Astrocyte (in vitro differentiated cells and primary cell): ENCODE results near the gene FER1L5.

Source experiments
- CTCF ChIP-seq: IDR thresholded peaks from 2 replicates; pipeline ENCODE4 v1.5.1; 2011; ENCODE audit warnings: low read depth, mild to moderate bottlenecking, inconsistent platforms, low read length, moderate library complexity; ENCODE audit not compliant: insufficient read depth
- EZH2 ChIP-seq: IDR thresholded peaks from 2 replicates; pipeline ENCODE4 v1.6.1; 2012; ENCODE audit warnings: mild to moderate bottlenecking, low read length, inconsistent platforms; ENCODE audit not compliant: insufficient read depth

- TF ChIP-seq CTCF (no peak), EZH2 (no peak)
Measured at GRCh38 chr2:96716388-96716787, 73.8 kb downstream of the FER1L5 start.
